Small intestine (tissue), 7 donors: ENCODE measurements around the gene SALL1. TPM values are rescaled to one million over a fixed set of nuclear protein-coding genes. Genes with fewer than 3 reads are reported as not detected.

Experiments used
- DNase-seq, 2 donors: peaks; one replicate each; pipeline versions ENCODE4 v3.0.0 to v3.0.0-alpha.2; 2013
- FAIRE-seq: peaks from 2 replicates; lab custom pipeline; 2012; peaks lifted over from hg19 to GRCh38; lab: Jason Lieb, UNC
- H3K27ac ChIP-seq, 3 donors: one replicate each; pipeline ENCODE4 v1.5.1; 2013; ENCODE audit warnings: low read length in 2 of 3, mild to moderate bottlenecking in 2 of 3, control low read depth in 1 of 3, inconsistent platforms in 1 of 3, low read depth in 1 of 3, moderate library complexity in 1 of 3
- H3K27me3 ChIP-seq, 3 donors: one replicate each; pipeline ENCODE4 v1.6.1; 2013; ENCODE audit warnings: low read length in 3 of 3, inconsistent platforms in 1 of 3; ENCODE audit not compliant: control insufficient read depth in 3 of 3, insufficient read depth in 3 of 3
- H3K36me3 ChIP-seq, 3 donors: one replicate each; pipeline ENCODE4 v1.6.1; 2013; ENCODE audit warnings: low read length in 3 of 3, inconsistent platforms in 1 of 3, low read depth in 1 of 3, mild to moderate bottlenecking in 1 of 3, moderate library complexity in 1 of 3; ENCODE audit not compliant: control insufficient read depth in 3 of 3, insufficient read depth in 2 of 3
- H3K4me1 ChIP-seq, 3 donors: one replicate each; pipeline ENCODE4 v1.6.1; 2013; ENCODE audit warnings: low read length in 2 of 3, inconsistent platforms in 1 of 3, low read depth in 1 of 3, mild to moderate bottlenecking in 1 of 3, moderate library complexity in 1 of 3; ENCODE audit not compliant: control insufficient read depth in 3 of 3, insufficient read depth in 2 of 3
- H3K4me3 ChIP-seq, 3 donors: one replicate each; pipeline ENCODE4 v1.5.1; 2013; ENCODE audit warnings: low read length in 3 of 3, control low read depth in 1 of 3, inconsistent platforms in 1 of 3, low read depth in 1 of 3, mild to moderate bottlenecking in 1 of 3, moderate library complexity in 1 of 3
- H3K9me3 ChIP-seq, 2 donors: one replicate each; pipeline ENCODE4 v1.6.1; 2013; ENCODE audit warnings: low read depth in 1 of 2, low read length in 1 of 2; ENCODE audit not compliant: control insufficient read depth in 2 of 2, insufficient read depth in 1 of 2
- WGBS, 3 donors: extraction: QIAGEN DNeasy Blood & Tissue Kit; methylation state at CpG; one replicate each; pipeline ENCODE4 v1.1.7; 2013; 5-methylcytosine and 5-hydroxymethylcytosine counted together
- polyA plus RNA-seq, 4 donors: library from polyadenylated mRNA; stranded (reverse) in 3 of 4; unstranded in 1 of 4; fragments of 200-250 nt in 3 of 4; fragments of 120-200 nt in 1 of 4; gene quantifications; one replicate each; pipeline versions ENCODE4 v1.2.1 to v1.2.3, GENCODE V29; 2013
- donor health status: healthy with polysubstance abuse.
- donor health status: control.
- donor health status: control.
- donor health status: Bipolar disorder and iron deficiency.
- donor health status: healthy.

Gene SALL1
- polyA plus RNA-seq, 4 donors: 0.27 to 4.5 (median 0.39) TPM; not detected in 1

GRCh38 chr16:51133688-51134087 is 17.4 kb downstream of the SALL1 start:
- WGBS, 3 donors: 5 to 10% (median 8%) methylated on average over 12 of the region's 12 CpGs
- H3K36me3 ChIP-seq: no peaks in the 10 kb centered on the region
- FAIRE-seq (no peak), DNase-seq (no peak)
- no peak overlapping the region for H3K27ac ChIP-seq
- no peaks in the 10 kb centered on the region for H3K9me3 ChIP-seq
- H3K4me3 ChIP-seq: no peak overlapping the region
- H3K27me3 ChIP-seq: peaks cover 2 to 48% (median 9%) of the 10 kb centered on the region in 3 donors
- H3K4me1 ChIP-seq: peaks cover 0 to 10% (median 0%) of the 10 kb centered on the region in 3 donors

DNA sequence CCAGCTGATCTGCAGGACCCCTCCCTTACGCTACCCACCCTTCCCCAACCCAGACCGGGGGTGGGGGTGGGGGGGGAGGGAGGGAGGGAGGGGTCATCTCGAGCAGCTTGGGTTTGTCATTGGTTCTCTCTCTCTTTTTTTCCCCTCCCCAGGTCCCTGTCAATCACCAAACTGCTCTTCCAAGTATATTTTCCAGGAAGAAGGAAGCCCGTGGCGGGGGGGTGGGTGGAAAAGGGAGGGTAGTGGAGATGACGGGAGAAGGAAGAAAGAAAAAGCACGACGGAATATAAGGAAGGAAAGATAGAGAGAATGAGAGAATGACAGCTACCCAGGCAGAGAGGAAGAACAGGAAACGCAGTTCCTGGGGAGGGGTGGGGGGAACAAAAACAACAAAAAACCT is 17.9 kb downstream of the SALL1 start:
- Histone ChIP-seq H3K27ac (no peak overlapping the region), H3K4me3 (no peak overlapping the region), H3K27me3 (peaks cover 2 to 44% (median 9%) of the 10 kb centered on the region in 3 donors), H3K4me1 (peaks cover 0 to 10% (median 0%) of the 10 kb centered on the region in 3 donors), H3K36me3 (no peaks in the 10 kb centered on the region), H3K9me3 (no peaks in the 10 kb centered on the region)
- FAIRE-seq (no peak), DNase-seq (no peak)
- WGBS, 3 donors: 7 to 11% (median 8%) methylated on average over 9 of the region's 9 CpGs

DNA sequence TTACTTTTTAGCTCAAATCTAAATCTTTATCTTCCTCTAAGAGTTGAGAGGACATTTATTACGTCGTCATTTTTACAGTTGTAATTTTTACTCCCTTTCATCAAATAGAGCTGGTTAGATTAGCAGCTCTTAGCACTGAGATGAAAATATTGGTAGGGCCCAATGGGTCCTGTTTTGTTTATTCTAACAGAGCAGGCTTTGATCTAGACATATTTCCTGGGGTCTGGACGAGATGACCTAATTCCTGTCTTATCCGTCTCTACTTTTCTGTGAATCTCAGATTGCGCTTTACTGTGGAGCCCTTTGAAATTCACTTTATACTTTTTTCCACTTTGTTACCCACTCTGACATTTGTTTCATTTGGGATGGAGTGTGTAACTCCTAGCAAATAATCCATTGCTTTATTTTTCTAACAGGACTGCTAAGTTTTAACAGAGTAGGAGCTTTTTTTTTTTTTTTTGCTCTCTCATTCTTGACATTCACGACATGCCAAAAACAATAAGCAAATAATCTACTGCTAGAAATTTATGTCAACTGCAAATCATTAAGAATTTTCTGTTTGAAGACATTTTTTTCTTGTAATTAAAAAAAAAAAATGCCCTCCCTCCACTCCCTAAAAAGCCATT is 18.5 kb downstream of the SALL1 start:
- no peaks in the 10 kb centered on the region for H3K36me3 ChIP-seq
- no peak for DNase-seq
- WGBS, 3 donors: 55 to 60% (median 60%) methylated on average over 6 of the region's 6 CpGs
- no peak overlapping the region for H3K27ac ChIP-seq
- peaks cover 0 to 10% (median 0%) of the 10 kb centered on the region in 3 donors for H3K4me1 ChIP-seq
- H3K27me3 ChIP-seq: peaks cover 2 to 41% (median 9%) of the 10 kb centered on the region in 3 donors
- no peak for FAIRE-seq
- no peak overlapping the region for H3K4me3 ChIP-seq
- no peaks in the 10 kb centered on the region for H3K9me3 ChIP-seq

- DNase-seq (no peak), FAIRE-seq (no peak)
- Histone ChIP-seq H3K9me3 (no peaks in the 10 kb centered on the region), H3K27ac (no peak overlapping the region), H3K36me3 (no peaks in the 10 kb centered on the region), H3K4me3 (no peak overlapping the region), H3K27me3 (peaks cover 2 to 34% (median 9%) of the 10 kb centered on the region in 3 donors), H3K4me1 (peaks cover 0 to 10% (median 0%) of the 10 kb centered on the region in 3 donors)
- WGBS, 3 donors: 83 to 87% (median 85%) methylated on average over 11 of the region's 11 CpGs
These were observed 19.5 kb downstream of the SALL1 start for GRCh38 chr16:51131619-51132018.

GRCh38 chr16:51129105-51129504 is 22.0 kb downstream of the SALL1 start:
- Histone ChIP-seq H3K4me1 (peaks cover 0 to 10% (median 0%) of the 10 kb centered on the region in 3 donors), H3K27me3 (peaks cover 0 to 18% (median 2%) of the 10 kb centered on the region in 3 donors), H3K27ac (no peak overlapping the region), H3K36me3 (no peaks in the 10 kb centered on the region), H3K4me3 (no peak overlapping the region), H3K9me3 (no peaks in the 10 kb centered on the region)
- 48 to 67% (median 60%) methylated on average over 8 of the region's 8 CpGs for WGBS, 3 donors
- FAIRE-seq (no peak), DNase-seq (peak in 1 of 2 donors; percentile 48)

- Histone ChIP-seq H3K27ac (no peak overlapping the region), H3K4me3 (no peak overlapping the region), H3K27me3 (no peaks in the 10 kb centered on the region), H3K4me1 (peaks cover 0 to 11% (median 0%) of the 10 kb centered on the region in 3 donors), H3K36me3 (no peaks in the 10 kb centered on the region), H3K9me3 (no peaks in the 10 kb centered on the region)
- DNase-seq: no peak
- WGBS, 3 donors: 77 to 88% (median 85%) methylated on average over 5 of the region's 5 CpGs
- no peak for FAIRE-seq
These were observed 25.1 kb downstream of the SALL1 start for GRCh38 chr16:51125992-51126391.

- 77 to 90% (median 87%) methylated on average over 3 of the region's 3 CpGs for WGBS, 3 donors
These were observed 26.2 kb downstream of the SALL1 start for GRCh38 chr16:51124896-51125295.

DNA sequence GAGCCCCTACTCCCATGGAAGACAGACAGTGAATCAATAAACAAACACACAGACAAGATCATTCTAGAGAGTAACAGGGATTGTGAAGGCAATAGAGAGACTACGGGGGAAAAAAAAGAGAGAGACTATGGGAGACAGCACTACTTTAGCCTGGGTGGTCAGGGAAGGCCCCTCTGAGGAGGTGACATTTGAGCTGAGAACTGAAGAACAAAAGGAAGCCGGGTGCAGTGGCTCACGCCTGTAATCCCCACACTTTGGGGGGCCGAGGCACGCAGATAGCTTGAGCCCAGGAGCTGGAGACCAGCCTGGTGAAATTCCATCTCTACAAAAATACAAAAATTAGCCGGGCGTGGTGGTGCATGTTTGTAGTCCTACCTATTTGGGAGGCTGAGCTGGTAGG is 29.2 kb downstream of the SALL1 start:
- H3K27ac ChIP-seq: no peak overlapping the region
- H3K36me3 ChIP-seq: no peaks in the 10 kb centered on the region
- WGBS, 3 donors: 73 to 80% (median 77%) methylated on average over 7 of the region's 7 CpGs
- DNase-seq: no peak
- H3K27me3 ChIP-seq: no peaks in the 10 kb centered on the region
- no peaks in the 10 kb centered on the region for H3K9me3 ChIP-seq
- H3K4me1 ChIP-seq: peaks cover 0 to 18% (median 3%) of the 10 kb centered on the region in 3 donors
- FAIRE-seq: no peak
- H3K4me3 ChIP-seq: no peak overlapping the region

More at GRCh38 chr16:51124896-51125295, 26.2 kb downstream of the SALL1 start:
- H3K27ac ChIP-seq: no peak overlapping the region
- no peaks in the 10 kb centered on the region for H3K27me3 ChIP-seq
- DNase-seq (no peak), FAIRE-seq (no peak)
- no peaks in the 10 kb centered on the region for H3K36me3 ChIP-seq
- peaks cover 0 to 17% (median 0%) of the 10 kb centered on the region in 3 donors for H3K4me1 ChIP-seq
- no peaks in the 10 kb centered on the region for H3K9me3 ChIP-seq
- no peak overlapping the region for H3K4me3 ChIP-seq
